NCI-H526 (cell line): ENCODE data around the gene THBS3.
"Not testable (repeated sequence)": the region's sequence is repeated elsewhere in the genome, so short reads cannot be mapped to it uniquely, and the experiment has no call there.

Experiments used
- DNase-seq, 2 experiments: peaks; one replicate each; lab custom pipeline; 2025; lab: John Stamatoyannopoulos, UW

Gene THBS3

GRCh38 chr1:155235375-155235774, 27.7 kb upstream of the THBS3 start:
- DNase-seq, result not testable (repeated sequence)

GRCh38 chr1:155233502-155233901, 25.8 kb upstream of the THBS3 start:
- DNase-seq, result not testable (repeated sequence)

GRCh38 chr1:155232001-155232978, 24.6 kb upstream of the THBS3 start:
- DNase-seq, result not testable (repeated sequence)

- DNase-seq, result not testable (repeated sequence)
Observed at GRCh38 chr1:155231302-155231701, 23.6 kb upstream of the THBS3 start.

- no peak for DNase-seq
Observed at GRCh38 chr1:155228096-155228427, 20.4 kb upstream of the THBS3 start.

GRCh38 chr1:155227261-155228095, 19.8 kb upstream of the THBS3 start:
- DNase-seq, result peak; percentile 100

- DNase-seq, result peak; percentile 82 to 87
Observed at GRCh38 chr1:155226910-155227260, 19.2 kb upstream of the THBS3 start.

GRCh38 chr1:155226188-155226909, 18.7 kb upstream of the THBS3 start:
- DNase-seq, result peak; percentile 82 to 93

GRCh38 chr1:155225404-155225759, 17.7 kb upstream of the THBS3 start:
- DNase-seq, result not testable (repeated sequence)

- DNase-seq, result no peak
Observed at GRCh38 chr1:155223047-155223446, 15.3 kb upstream of the THBS3 start.

GRCh38 chr1:155220211-155220965, 12.7 kb upstream of the THBS3 start:
- not testable (repeated sequence) for DNase-seq

- peak in 1 of 2 experiments; percentile 43 for DNase-seq
Observed at GRCh38 chr1:155219592-155220031, 11.9 kb upstream of the THBS3 start.

- peak; percentile 46 to 76 for DNase-seq
Observed at GRCh38 chr1:155218854-155219591, 11.3 kb upstream of the THBS3 start.

- not testable (repeated sequence) for DNase-seq
Observed at GRCh38 chr1:155214702-155215101, 7.0 kb upstream of the THBS3 start.

- DNase-seq, result not testable (repeated sequence)
Observed at GRCh38 chr1:155212051-155212440, 4.3 kb upstream of the THBS3 start.

GRCh38 chr1:155211381-155212050, 3.8 kb upstream of the THBS3 start:
- DNase-seq, result not testable (repeated sequence)

GRCh38 chr1:155210314-155211104, 2.8 kb upstream of the THBS3 start:
- DNase-seq, result no peak

- no peak for DNase-seq
Observed at GRCh38 chr1:155209312-155209721, 1.6 kb upstream of the THBS3 start.
